ENCODE results near the gene CIDEC. TPM values are rescaled to one million over a fixed set of nuclear protein-coding genes. Genes with fewer than 3 reads are reported as not detected.
"Not testable (repeated sequence)": the region's sequence is repeated elsewhere in the genome, so short reads cannot be mapped to it uniquely, and the experiment has no call there.

CIDEC gene
- total and polyA plus RNA-seq, 5 experiments from 2014 or later, result 0.26 to 0.31 TPM; not detected in 3

GRCh38 chr3:9865125-9865637, 14.9 kb downstream of the CIDEC start:
- DNase-seq, H3K27me3 Mint-ChIP-seq, H3K4me1 Mint-ChIP-seq, H3K4me3 Mint-ChIP-seq, POLR2A ChIA-PET, H3K36me3 Mint-ChIP-seq, H3K9me3 Mint-ChIP-seq, ATAC-seq, H3K27ac Mint-ChIP-seq: not testable (repeated sequence)

- no peak overlapping the region for H3K4me3 Mint-ChIP-seq
- peak overlapping the region in 1 of 10 donors; percentile 53 for H3K27ac Mint-ChIP-seq
- DNase-seq (no peak), ATAC-seq (no peak)
- H3K36me3 Mint-ChIP-seq, result no peaks in the 10 kb centered on the region
- POLR2A ChIA-PET, result no interaction called here
- H3K4me1 Mint-ChIP-seq, result peaks cover 0 to 8% (median 4%) of the 10 kb centered on the region in 4 donors
- peaks cover 5 to 9% (median 6%) of the 10 kb centered on the region in 5 donors for H3K27me3 Mint-ChIP-seq
- H3K9me3 Mint-ChIP-seq, result no peaks in the 10 kb centered on the region
These were observed 15.7 kb downstream of the CIDEC start for GRCh38 chr3:9864200-9864927.

DNA sequence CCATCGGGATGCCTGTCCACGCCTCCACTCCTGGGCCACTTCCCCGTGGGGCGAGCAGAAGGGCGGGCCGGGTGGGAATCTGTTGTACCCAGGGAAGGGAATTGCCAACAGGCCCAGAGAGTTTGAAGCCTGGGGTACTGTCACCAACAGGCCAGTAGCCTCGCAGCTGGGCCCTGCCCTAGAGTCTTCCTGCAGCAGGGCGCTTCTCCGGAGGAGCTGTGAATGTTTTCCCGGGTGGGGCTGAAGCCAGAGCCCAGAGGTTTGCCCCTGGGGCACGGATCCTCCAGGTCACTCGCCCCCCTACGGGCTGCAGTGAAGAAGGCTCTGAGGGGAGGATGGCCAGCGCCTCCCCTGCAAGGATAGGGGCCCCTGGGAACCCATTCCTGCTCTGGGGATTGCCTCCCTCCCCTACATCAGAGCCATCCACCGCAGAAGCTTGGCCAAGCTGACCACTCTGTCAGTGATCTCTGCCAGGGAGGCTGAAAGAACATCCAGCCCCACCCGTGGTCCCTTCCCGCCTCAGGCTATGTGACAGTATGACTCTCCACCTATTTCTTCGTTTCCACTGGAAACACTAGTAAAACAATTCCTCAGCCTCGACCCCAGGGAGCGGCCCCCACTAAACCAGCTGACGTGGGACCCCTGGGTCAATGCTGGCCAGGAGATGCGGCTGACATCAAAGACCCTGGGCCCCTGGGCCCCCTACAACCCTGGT, 16.8 kb downstream of the CIDEC start:
- Mint-ChIP-seq H3K27ac (no peak overlapping the region), H3K9me3 (no peaks in the 10 kb centered on the region), H3K27me3 (peaks cover 5 to 9% (median 6%) of the 10 kb centered on the region in 5 donors), H3K4me1 (peaks cover 0 to 13% (median 4%) of the 10 kb centered on the region in 4 donors), H3K36me3 (no peaks in the 10 kb centered on the region), H3K4me3 (peak overlapping the region in 2 of 10 donors; percentile 26 to 63)
- DNase-seq, result no peak
- ATAC-seq, result no peak
- POLR2A ChIA-PET, result no interaction called here

- H3K9me3 Mint-ChIP-seq, result no peaks in the 10 kb centered on the region
- DNase-seq, result peak in 6 of 10 donors; percentile 15 to 33 (median 18)
- peaks cover 0 to 13% (median 4%) of the 10 kb centered on the region in 4 donors for H3K4me1 Mint-ChIP-seq
- H3K36me3 Mint-ChIP-seq, result no peaks in the 10 kb centered on the region
- ATAC-seq, result peak; percentile 87 to 99
- POLR2A ChIA-PET, result no interaction called here
- peak overlapping the region in 6 of 10 donors; percentile 22 to 51 (median 43) for H3K4me3 Mint-ChIP-seq
- H3K27me3 Mint-ChIP-seq, result peaks cover 5 to 9% (median 6%) of the 10 kb centered on the region in 5 donors
- H3K27ac Mint-ChIP-seq, result no peak overlapping the region
These were observed 17.5 kb downstream of the CIDEC start for GRCh38 chr3:9862391-9863057.

GRCh38 chr3:9861626-9862130, 18.4 kb downstream of the CIDEC start:
- H3K4me1 Mint-ChIP-seq, result peaks cover 0 to 13% (median 4%) of the 10 kb centered on the region in 4 donors
- DNase-seq (no peak), ATAC-seq (no peak)

DNA sequence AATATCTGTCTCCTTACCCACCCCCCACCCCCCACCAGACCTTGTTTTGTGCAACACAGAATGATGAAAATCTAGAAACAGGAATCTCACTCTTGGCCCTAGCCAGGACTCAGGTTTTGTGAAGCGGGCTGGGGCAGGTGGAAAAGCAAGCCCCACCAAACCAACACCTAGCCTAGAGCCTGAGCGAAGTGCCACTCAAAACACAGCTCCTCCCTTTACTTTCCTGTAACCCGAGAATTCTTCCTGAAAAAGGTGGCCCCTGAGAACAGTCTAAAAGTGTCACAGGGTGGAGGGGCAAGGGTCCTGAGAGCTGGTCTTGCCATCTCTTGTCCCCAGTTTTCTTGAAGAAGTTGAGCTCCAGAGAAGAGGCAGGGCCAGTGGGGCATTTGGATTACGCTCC, 18.9 kb downstream of the CIDEC start:
- DNase-seq, result no peak
- H3K9me3 Mint-ChIP-seq, result no peaks in the 10 kb centered on the region
- H3K27me3 Mint-ChIP-seq, result peaks cover 5 to 9% (median 6%) of the 10 kb centered on the region in 5 donors
- peaks cover 0 to 15% (median 4%) of the 10 kb centered on the region in 4 donors for H3K4me1 Mint-ChIP-seq
- POLR2A ChIA-PET, result no interaction called here
- no peaks in the 10 kb centered on the region for H3K36me3 Mint-ChIP-seq
- no peak overlapping the region for H3K27ac Mint-ChIP-seq
- no peak for ATAC-seq
- no peak overlapping the region for H3K4me3 Mint-ChIP-seq

More at GRCh38 chr3:9861626-9862130, 18.4 kb downstream of the CIDEC start:
- peak overlapping the region in 4 of 10 donors; percentile 24 to 51 (median 36) for H3K4me3 Mint-ChIP-seq
- POLR2A ChIA-PET, result no interaction called here
- no peaks in the 10 kb centered on the region for H3K36me3 Mint-ChIP-seq
- H3K9me3 Mint-ChIP-seq, result no peaks in the 10 kb centered on the region
- H3K27ac Mint-ChIP-seq, result no peak overlapping the region
- H3K27me3 Mint-ChIP-seq, result peaks cover 5 to 9% (median 6%) of the 10 kb centered on the region in 5 donors

- Mint-ChIP-seq H3K4me3 (no peak overlapping the region), H3K9me3 (no peaks in the 10 kb centered on the region), H3K27ac (peak overlapping the region in 2 of 10 donors; percentile 31 to 77), H3K4me1 (peaks cover 0 to 19% (median 4%) of the 10 kb centered on the region in 4 donors), H3K27me3 (peaks cover 6 to 9% (median 6%) of the 10 kb centered on the region in 5 donors), H3K36me3 (no peaks in the 10 kb centered on the region)
- POLR2A ChIA-PET, result no interaction called here
- no peak for ATAC-seq
- DNase-seq, result no peak
These were observed 20.5 kb downstream of the CIDEC start for GRCh38 chr3:9859530-9860025.

- ATAC-seq (no peak), DNase-seq (no peak)
- no peaks in the 10 kb centered on the region for H3K9me3 Mint-ChIP-seq
- no peak overlapping the region for H3K27ac Mint-ChIP-seq
- H3K36me3 Mint-ChIP-seq, result no peaks in the 10 kb centered on the region
- H3K27me3 Mint-ChIP-seq, result peaks cover 0 to 12% (median 4%) of the 10 kb centered on the region in 5 donors
- POLR2A ChIA-PET, result no interaction called here
- H3K4me1 Mint-ChIP-seq, result peaks cover 0 to 12% (median 0%) of the 10 kb centered on the region in 4 donors
- H3K4me3 Mint-ChIP-seq, result no peak overlapping the region
These were observed 24.5 kb downstream of the CIDEC start for GRCh38 chr3:9855594-9855993.

- H3K4me3 Mint-ChIP-seq, POLR2A ChIA-PET, H3K36me3 Mint-ChIP-seq, ATAC-seq, H3K9me3 Mint-ChIP-seq, DNase-seq: not testable (repeated sequence)
- Mint-ChIP-seq H3K27ac (peak overlapping the region in 2 of 10 donors; percentile 39 to 71), H3K27me3 (peaks cover 0 to 12% (median 4%) of the 10 kb centered on the region in 5 donors), H3K4me1 (peaks cover 0 to 12% (median 0%) of the 10 kb centered on the region in 4 donors)
These were observed 25.6 kb downstream of the CIDEC start for GRCh38 chr3:9854291-9854940.

GRCh38 chr3:9852528-9852927, 27.5 kb downstream of the CIDEC start:
- Mint-ChIP-seq H3K36me3 (no peaks in the 10 kb centered on the region), H3K27me3 (peaks cover 0 to 12% (median 4%) of the 10 kb centered on the region in 5 donors)
- POLR2A ChIA-PET, result no interaction called here

GRCh38 chr3:9851926-9852325, 28.1 kb downstream of the CIDEC start:
- H3K36me3 Mint-ChIP-seq, POLR2A ChIA-PET, H3K9me3 Mint-ChIP-seq, H3K4me1 Mint-ChIP-seq, ATAC-seq, H3K4me3 Mint-ChIP-seq, H3K27ac Mint-ChIP-seq, DNase-seq: not testable (repeated sequence)
- H3K27me3 Mint-ChIP-seq, result peaks cover 0 to 12% (median 4%) of the 10 kb centered on the region in 5 donors

More at GRCh38 chr3:9852528-9852927, 27.5 kb downstream of the CIDEC start:
- ATAC-seq, result no peak
- no peak overlapping the region for H3K27ac Mint-ChIP-seq
- H3K9me3 Mint-ChIP-seq, result no peaks in the 10 kb centered on the region
- H3K4me1 Mint-ChIP-seq, result peaks cover 3 to 7% (median 4%) of the 10 kb centered on the region in 4 donors
- H3K4me3 Mint-ChIP-seq, result no peak overlapping the region
- DNase-seq, result no peak

DNA sequence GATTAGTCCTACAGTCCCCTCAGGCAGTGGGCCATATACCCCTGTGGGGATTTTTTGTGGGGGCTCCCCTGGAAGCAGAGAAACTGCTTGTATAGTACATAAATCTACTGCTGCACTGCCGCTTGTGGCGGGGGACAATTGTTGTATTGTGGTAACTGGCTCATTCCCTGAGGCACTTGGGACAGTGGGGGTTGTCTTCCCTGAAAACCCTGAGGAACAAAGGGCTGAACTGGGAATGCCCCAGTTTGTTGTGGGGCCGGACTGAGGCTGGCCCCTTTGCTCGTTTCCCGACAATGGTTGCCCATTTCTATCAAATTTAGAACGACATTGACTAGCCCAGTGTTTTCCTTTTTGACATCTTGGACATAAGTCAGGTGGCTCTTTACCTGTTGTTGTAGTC, 28.7 kb downstream of the CIDEC start:
- H3K4me3 Mint-ChIP-seq, H3K36me3 Mint-ChIP-seq, H3K27ac Mint-ChIP-seq, POLR2A ChIA-PET, DNase-seq, ATAC-seq, H3K9me3 Mint-ChIP-seq, H3K4me1 Mint-ChIP-seq: not testable (repeated sequence)
- H3K27me3 Mint-ChIP-seq, result peaks cover 0 to 12% (median 4%) of the 10 kb centered on the region in 5 donors

Measured in naive thymus-derived CD8-positive, alpha-beta T cell (primary cell).